ENCODE results near the gene CLEC14A.

The CLEC14A gene

DNA sequence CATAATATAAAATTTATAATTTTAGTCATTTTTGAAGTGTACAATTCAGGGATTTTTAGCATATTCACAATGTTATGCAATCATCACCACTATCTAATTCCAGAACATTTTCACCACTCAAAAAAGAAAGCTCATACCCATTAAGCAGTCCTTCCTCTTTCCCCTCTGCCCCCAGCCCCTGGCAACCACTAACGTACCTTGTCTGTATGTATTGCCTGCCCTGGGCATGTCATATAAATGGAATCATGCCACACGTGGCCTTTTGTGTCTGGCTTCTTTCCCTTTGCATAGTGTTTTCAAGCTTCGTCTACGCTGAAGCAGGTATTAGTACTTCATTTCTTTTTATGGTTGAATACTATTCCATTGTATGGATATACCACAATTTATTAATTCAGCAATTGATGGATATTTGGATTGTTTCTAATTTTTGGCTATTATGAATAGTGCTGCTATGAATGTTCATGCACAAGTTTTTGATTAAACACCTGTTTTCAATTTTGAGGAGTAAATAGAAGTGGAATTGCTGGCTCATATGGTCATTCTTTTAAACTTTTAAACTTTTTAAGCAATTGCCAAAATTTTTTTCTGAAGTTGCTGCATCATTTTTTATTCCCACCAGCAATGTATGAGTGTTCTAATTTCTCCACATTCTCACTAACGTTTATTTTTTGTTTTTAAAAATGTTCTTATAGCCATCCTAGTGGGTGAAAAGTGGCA, 49.8 kb downstream of the CLEC14A start:
- DNase-seq (ENCODE audit: low spot score) = no peak

DNA sequence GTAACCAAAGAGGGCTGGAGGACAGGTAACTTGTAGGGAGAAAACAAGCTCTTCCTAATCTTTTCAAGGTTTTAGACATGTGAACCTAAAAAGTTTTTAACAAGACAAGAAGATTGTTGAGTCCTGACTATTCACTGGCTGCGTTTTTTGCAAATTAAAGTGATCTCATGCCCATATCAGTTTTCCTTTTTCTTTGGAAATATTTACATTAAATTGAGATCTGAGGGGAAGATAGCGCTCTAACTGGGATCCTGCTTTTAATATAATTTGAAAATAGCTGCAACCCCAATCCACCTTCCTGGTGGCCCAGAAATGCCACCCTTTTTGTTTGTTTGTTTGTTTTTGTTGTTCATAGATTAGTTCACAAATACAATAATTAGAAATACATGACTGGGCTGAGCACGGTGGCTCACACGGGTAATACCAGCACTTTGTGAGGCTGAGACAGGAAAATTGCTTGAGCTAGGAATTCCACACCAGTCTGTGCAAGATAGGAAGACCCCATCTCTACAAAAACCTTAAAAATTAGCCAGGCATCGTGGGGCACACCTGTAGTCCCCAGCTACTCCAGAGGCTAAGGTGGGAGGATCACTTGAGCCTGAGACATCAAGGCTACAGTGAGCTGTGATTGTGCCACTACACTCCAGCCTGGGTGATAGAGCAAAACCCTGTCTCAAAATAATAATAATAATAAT, 50.6 kb downstream of the CLEC14A start:
- no peak for DNase-seq (ENCODE audit: low spot score)

DNA sequence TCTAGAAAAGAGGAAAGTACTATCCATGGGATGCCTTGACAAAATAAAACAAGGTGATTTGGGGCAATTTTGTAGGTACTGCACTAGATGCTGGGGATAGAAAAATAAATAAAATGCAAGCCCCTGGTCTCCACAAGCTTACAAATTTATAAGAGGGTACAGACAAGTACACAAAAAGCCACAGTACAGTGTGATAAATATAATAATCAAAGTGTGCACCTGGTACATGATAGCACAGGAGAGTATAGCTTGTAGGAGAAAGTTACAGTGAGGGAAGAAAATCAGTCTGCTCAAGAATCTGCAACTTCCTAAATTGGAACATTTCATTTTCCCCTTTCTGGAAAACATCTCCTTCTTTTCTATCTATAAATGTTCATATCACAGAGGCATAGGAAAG, 51.2 kb downstream of the CLEC14A start:
- no peak for DNase-seq (ENCODE audit: low spot score)

Measured in CD4-positive, alpha-beta T cell treated with Interleukin-6 at 100 ng/mL for 8 hours (primary cell).